AG09319 (cell line): ENCODE data around the gene SEC62.
A peak's percentile ranks its signal among the peaks of the same experiment; 100 is the strongest.

Source experiments
- DNase-seq: peaks from one replicate; pipeline ENCODE4 v3.0.0-alpha.2; 2010; ENCODE audit warnings: low read depth; ENCODE audit errors: extremely low read depth
- TF ChIP-seq, protein P1 (sequence below): IDR thresholded peaks from 2 replicates; pipeline ENCODE4 v1.5.1; 2011; ENCODE audit warnings: low read depth, mild to moderate bottlenecking, inconsistent platforms, low read length, moderate library complexity

Gene SEC62

DNA sequence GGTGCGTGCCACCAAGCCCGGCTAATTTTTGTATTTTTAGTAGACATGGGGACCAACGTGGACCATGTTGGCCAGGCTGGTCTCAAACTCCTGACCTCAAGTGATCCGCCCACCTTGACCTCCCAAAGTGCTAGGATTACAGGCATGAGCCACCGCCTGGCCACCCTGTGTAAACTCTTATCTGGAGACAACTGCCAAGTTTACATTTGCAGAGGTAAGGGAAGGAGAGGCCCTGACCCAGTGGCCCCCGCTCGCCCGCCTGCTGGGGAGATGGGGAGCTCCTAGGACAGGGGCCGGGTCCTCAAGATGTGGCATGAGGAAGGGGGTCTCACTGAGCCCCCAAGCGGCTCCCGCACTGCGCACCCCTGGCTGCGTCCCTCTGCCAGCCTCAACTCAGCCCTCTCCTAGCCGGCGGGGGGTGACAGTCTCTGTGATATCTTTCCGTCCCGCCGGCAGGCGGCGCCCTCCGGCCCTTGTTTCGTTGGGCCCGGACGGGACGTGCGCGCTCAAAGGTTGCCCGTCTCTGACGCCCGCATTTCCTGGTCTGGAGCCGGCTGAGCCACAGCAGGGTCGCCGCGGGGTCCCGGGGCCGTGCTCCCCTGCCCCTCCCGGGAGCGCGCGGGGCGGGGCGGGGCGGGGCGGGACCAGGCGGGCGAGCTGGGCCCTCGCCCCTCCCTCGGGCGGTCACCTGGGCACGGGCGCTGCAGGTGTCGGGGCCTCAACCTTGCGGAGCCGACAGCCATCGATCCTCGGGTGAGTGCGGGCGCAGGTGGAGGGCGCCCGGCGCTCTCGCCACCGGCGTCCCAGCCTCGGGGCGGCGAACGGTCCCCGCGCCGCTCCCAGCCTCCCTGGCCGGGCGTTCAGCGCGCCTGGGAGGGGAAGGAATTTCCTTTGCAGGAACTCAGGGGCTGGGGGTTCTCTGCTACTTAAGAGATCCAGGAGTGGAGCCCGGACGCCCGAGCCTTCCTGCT, 71.1 kb downstream of the SEC62 start, which contains the start of gene GPR160:
GPR160 (plus strand) TSS at position 533 of the 971 bp plus-strand sequence. CDS start 45,978 bp downstream, outside the sequence.
- TF ChIP-seq, protein P1, sequence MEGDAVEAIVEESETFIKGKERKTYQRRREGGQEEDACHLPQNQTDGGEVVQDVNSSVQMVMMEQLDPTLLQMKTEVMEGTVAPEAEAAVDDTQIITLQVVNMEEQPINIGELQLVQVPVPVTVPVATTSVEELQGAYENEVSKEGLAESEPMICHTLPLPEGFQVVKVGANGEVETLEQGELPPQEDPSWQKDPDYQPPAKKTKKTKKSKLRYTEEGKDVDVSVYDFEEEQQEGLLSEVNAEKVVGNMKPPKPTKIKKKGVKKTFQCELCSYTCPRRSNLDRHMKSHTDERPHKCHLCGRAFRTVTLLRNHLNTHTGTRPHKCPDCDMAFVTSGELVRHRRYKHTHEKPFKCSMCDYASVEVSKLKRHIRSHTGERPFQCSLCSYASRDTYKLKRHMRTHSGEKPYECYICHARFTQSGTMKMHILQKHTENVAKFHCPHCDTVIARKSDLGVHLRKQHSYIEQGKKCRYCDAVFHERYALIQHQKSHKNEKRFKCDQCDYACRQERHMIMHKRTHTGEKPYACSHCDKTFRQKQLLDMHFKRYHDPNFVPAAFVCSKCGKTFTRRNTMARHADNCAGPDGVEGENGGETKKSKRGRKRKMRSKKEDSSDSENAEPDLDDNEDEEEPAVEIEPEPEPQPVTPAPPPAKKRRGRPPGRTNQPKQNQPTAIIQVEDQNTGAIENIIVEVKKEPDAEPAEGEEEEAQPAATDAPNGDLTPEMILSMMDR = peak; percentile 66
- DNase-seq = no peak

DNA sequence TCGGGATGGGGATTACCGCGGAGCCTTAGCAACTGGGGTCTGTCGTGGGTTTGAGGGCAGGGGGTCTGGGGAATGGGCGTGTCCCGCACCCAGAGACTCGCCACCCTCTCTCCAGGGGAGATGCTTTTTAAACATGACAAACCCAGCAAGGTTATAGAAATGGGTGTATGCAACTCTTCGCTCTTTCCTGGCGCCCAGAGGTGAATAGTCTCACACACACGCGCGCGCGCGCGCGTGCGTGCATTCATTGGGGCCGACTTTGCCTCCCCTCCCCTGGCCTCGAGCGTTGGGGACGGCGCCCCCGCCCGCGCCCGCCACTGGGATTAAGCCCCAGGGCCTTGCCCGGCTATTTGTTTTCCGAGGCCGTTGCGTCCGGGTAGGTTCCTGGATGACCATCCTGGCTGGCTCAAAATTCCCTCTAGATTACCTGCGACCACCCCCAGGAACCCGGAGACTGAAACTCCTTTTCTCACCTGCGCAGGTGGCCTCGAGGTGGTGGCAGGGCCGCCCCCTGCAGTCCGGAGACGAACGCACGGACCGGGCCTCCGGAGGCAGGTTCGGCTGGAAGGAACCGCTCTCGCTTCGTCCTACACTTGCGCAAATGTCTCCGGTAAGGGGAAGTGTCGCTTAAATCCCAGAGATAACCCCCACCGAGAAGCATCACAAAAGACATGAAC, 72.0 kb downstream of the SEC62 start:
- DNase-seq = no peak
- TF ChIP-seq, protein P1 = no peak; the same call in 1 of the 2 replicates

- DNase-seq = no peak
- TF ChIP-seq, protein P1 = no peak
Measured at GRCh38 chr3:170040418-170040817, 73.8 kb downstream of the SEC62 start.

DNA sequence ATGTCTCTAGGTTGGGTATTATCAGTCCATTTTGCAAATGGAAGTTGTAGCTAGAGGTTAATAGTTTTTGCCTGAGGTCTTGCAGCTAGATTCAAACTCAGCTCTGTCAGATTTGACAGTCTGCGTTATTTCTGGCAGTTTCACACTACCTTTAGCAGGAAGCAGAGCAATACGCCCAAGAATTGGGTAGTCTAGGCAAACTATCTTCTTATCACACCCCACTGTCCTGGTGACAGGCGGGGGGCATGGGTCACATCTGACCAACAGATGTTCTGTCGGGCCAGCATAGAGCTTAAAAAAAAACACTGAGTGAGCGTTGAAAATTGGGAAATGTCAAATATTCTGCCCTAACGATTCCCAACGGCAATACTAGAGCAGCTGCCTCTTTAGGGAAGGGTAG, 76.9 kb downstream of the SEC62 start:
- TF ChIP-seq, protein P1 = no peak
- no peak for DNase-seq

DNA sequence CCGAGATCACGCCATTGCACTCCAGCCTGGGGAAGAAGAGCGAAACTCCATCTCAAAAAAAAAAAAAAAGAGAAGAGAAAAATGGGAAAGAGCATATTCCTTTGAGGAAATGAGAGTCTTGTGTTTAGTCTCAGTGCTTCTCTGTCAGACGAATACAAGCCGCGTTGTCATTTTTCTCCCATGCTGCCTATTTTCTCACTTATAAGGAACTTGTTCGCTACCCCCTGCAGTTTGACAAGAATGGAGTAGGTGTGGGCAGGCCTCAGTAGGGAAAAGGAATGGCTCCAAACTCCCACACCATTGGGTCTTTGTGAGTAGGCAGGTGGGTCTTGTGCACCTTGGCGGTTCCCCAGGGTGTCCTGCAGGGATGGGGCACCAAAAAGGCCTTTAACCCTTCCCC, 77.7 kb downstream of the SEC62 start:
- no peak for DNase-seq
- TF ChIP-seq, protein P1 = no peak

GRCh38 chr3:170044795-170045244, 78.2 kb downstream of the SEC62 start:
- DNase-seq = no peak
- TF ChIP-seq, protein P1 = no peak
